Mesothelial cell of epicardium (in vitro differentiated cells): ENCODE data around the gene FDXACB1. TPM values are rescaled to one million over a fixed set of nuclear protein-coding genes. Genes with fewer than 3 reads are reported as not detected.

Source experiments
- DNase-seq, 2 experiments: peaks; one replicate each; pipeline ENCODE4 v3.0.0; 2021; ENCODE audit warnings: low spot score in 2 of 2; ENCODE audit not compliant: unreplicated experiment in 2 of 2
- H3K27ac Mint-ChIP-seq: 2 replicates; pipeline ENCODE4 v1.8.0; 2021; ENCODE audit warnings: mixed read lengths
- H3K27me3 Mint-ChIP-seq: 2 replicates; pipeline ENCODE4 v1.8.0; 2021; ENCODE audit warnings: low read depth, mixed read lengths
- H3K36me3 Mint-ChIP-seq: 2 replicates; pipeline ENCODE4 v1.8.0; 2021; ENCODE audit warnings: mixed read lengths
- H3K4me1 Mint-ChIP-seq: 2 replicates; pipeline ENCODE4 v1.8.0; 2021; ENCODE audit warnings: mixed read lengths
- H3K4me3 Mint-ChIP-seq: 2 replicates; pipeline ENCODE4 v1.8.0; 2021; ENCODE audit warnings: mild to moderate bottlenecking, moderate library complexity, mixed read lengths
- H3K9me3 Mint-ChIP-seq: 2 replicates; pipeline ENCODE4 v1.8.0; 2021; ENCODE audit warnings: mixed read lengths
- CTCF ChIP-seq: fragments of 200-600 bp; sonication (generic); IDR thresholded peaks from one replicate; pipeline ENCODE4 v1.5.0; 2021; ENCODE audit warnings: antibody characterized with exemption; ENCODE audit not compliant: unreplicated experiment
- total RNA-seq: library from RNA; stranded (reverse); gene quantifications from 3 replicates; pipeline ENCODE4 v1.2.1, GENCODE V29; 2021

The FDXACB1 gene
- total RNA-seq, 1 donor from 2014 or later: 3.5 TPM

- Mint-ChIP-seq H3K27ac (no peak overlapping the region), H3K36me3 (peaks cover 8% of the 10 kb centered on the region), H3K4me1 (peaks cover 5% of the 10 kb centered on the region), H3K4me3 (no peak overlapping the region), H3K9me3 (no peaks in the 10 kb centered on the region), H3K27me3 (no peaks in the 10 kb centered on the region)
- TF ChIP-seq CTCF: peak; percentile 91
- DNase-seq: peak; percentile 83 to 91
These were observed 37.5 kb downstream of the FDXACB1 start for GRCh38 chr11:111841370-111842053.

DNA sequence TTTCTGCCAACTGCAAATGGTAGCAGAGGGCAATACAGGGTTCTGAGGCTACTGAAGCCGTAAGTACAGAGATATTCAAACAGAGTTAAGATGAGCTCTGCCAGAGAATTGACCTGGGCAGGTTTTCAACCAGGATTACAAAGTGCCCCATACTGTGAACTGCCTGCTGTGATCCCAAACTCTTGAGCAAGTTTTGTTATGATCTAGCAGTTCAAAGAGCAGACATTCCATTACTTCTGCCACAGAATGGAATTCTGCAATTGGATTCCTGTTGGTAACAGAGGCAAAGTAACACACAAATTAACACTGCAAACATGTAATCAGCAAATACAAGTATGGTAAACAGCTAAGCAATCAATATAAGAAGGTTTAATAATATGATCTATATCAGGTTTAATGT lies 38.8 kb downstream of the FDXACB1 start:
- H3K9me3 Mint-ChIP-seq: no peaks in the 10 kb centered on the region
- no peak overlapping the region for H3K4me3 Mint-ChIP-seq
- H3K4me1 Mint-ChIP-seq: peaks cover 5% of the 10 kb centered on the region
- TF ChIP-seq CTCF: no peak
- no peak overlapping the region for H3K27ac Mint-ChIP-seq
- no peaks in the 10 kb centered on the region for H3K27me3 Mint-ChIP-seq
- no peak for DNase-seq
- H3K36me3 Mint-ChIP-seq: peaks cover 14% of the 10 kb centered on the region

DNA sequence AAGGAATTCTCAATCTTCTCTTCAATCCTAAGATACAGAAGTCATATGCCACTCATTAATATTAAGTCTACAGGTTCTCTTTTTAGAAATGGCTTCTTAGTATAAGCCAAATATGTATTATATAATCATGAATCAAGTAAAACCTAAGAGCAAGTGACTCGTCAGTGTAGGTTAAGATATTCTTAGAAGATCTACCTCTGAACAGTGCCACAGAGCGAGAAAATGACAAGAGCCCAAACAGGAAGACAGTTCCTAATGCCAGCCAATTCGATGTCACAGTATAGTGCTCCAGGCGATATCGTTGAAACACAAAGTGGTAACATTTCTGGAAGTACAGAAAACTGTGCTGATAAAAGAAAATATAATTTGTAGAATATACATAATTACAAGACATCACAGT lies 40.9 kb downstream of the FDXACB1 start:
- H3K9me3 Mint-ChIP-seq: no peaks in the 10 kb centered on the region
- no peaks in the 10 kb centered on the region for H3K27me3 Mint-ChIP-seq
- no peak for DNase-seq
- H3K36me3 Mint-ChIP-seq: peaks cover 12% of the 10 kb centered on the region
- no peak overlapping the region for H3K27ac Mint-ChIP-seq
- TF ChIP-seq CTCF: no peak
- H3K4me3 Mint-ChIP-seq: no peak overlapping the region
- peaks cover 5% of the 10 kb centered on the region for H3K4me1 Mint-ChIP-seq

DNA sequence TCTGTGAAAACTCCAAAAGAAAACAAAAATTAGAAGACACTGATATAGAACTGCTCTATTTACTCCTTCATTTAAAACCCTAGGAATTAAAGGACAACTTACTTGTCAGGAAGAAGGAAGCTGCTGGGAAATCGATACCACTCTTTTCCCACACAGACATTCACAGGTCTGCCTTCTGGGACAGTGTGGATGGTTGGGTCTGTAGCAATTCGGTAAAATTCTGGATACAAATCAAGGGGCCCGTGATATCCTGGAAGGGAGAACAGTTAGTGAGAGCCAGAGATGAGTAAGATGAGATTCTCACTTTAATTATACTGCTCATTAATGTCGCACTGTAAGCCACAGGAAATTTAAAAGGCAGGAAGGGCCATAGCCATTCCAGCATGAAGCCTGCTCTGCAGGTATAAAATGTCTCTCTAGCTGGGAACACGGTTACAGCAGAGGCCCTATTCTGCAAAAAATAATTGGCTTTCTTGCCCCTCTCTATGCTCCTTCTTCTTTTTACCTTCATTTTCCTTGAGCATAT lies 41.5 kb downstream of the FDXACB1 start:
- peaks cover 5% of the 10 kb centered on the region for H3K4me1 Mint-ChIP-seq
- H3K4me3 Mint-ChIP-seq: no peak overlapping the region
- H3K27ac Mint-ChIP-seq: no peak overlapping the region
- no peak for DNase-seq
- peaks cover 12% of the 10 kb centered on the region for H3K36me3 Mint-ChIP-seq
- TF ChIP-seq CTCF: no peak
- H3K9me3 Mint-ChIP-seq: no peaks in the 10 kb centered on the region
- no peaks in the 10 kb centered on the region for H3K27me3 Mint-ChIP-seq

GRCh38 chr11:111836721-111837120 lies 42.2 kb downstream of the FDXACB1 start:
- H3K4me1 Mint-ChIP-seq: peaks cover 5% of the 10 kb centered on the region
- H3K9me3 Mint-ChIP-seq: no peaks in the 10 kb centered on the region
- no peak overlapping the region for H3K27ac Mint-ChIP-seq
- no peak for TF ChIP-seq CTCF
- no peak for DNase-seq
- H3K27me3 Mint-ChIP-seq: no peaks in the 10 kb centered on the region
- H3K36me3 Mint-ChIP-seq: peaks cover 12% of the 10 kb centered on the region
- H3K4me3 Mint-ChIP-seq: no peak overlapping the region
